GM18498 (cell line): ENCODE data around the gene PLAAT2.
"Not testable (repeated sequence)": the region's sequence is repeated elsewhere in the genome, so short reads cannot be mapped to it uniquely, and the experiment has no call there.

ENCODE experiments used
- ATAC-seq: cut with Tn5 transposase; IDR thresholded peaks from one replicate; pipeline ENCODE4 v1.9.1; 2021; ENCODE audit warnings: mild to moderate bottlenecking, moderate library complexity; ENCODE audit not compliant: unreplicated experiment

The PLAAT2 gene

GRCh38 chr11:63581224-63581623 is 18.0 kb upstream of the PLAAT2 start:
- ATAC-seq = not testable (repeated sequence)

GRCh38 chr11:63578882-63579281 is 15.7 kb upstream of the PLAAT2 start:
- not testable (repeated sequence) for ATAC-seq

GRCh38 chr11:63574856-63575602 is 11.8 kb upstream of the PLAAT2 start:
- no peak for ATAC-seq

- no peak for ATAC-seq
Observed at GRCh38 chr11:63573881-63574855, 11.0 kb upstream of the PLAAT2 start.

GRCh38 chr11:63572026-63572688 is 9.0 kb upstream of the PLAAT2 start:
- ATAC-seq = peak; percentile 47

GRCh38 chr11:63569570-63569969 is 6.4 kb upstream of the PLAAT2 start:
- no peak for ATAC-seq

- peak; percentile 80 for ATAC-seq
Observed at GRCh38 chr11:63567044-63567840, 4.1 kb upstream of the PLAAT2 start.

GRCh38 chr11:63564784-63565350 is 1.7 kb upstream of the PLAAT2 start:
- ATAC-seq = no peak

- peak; percentile 68 for ATAC-seq
Observed at GRCh38 chr11:63564056-63564774, 1.0 kb upstream of the PLAAT2 start.

- ATAC-seq = no peak
Observed at GRCh38 chr11:63560506-63561180, 2.5 kb downstream of the PLAAT2 start.

- ATAC-seq = no peak
Observed at GRCh38 chr11:63558459-63559157, 4.6 kb downstream of the PLAAT2 start.

GRCh38 chr11:63557570-63557969 is 5.6 kb downstream of the PLAAT2 start:
- ATAC-seq = no peak

GRCh38 chr11:63556404-63557013 is 6.7 kb downstream of the PLAAT2 start:
- ATAC-seq = no peak

- no peak for ATAC-seq
Observed at GRCh38 chr11:63554877-63555223, 8.3 kb downstream of the PLAAT2 start.

GRCh38 chr11:63553759-63554158 is 9.4 kb downstream of the PLAAT2 start:
- peak; percentile 74 for ATAC-seq

- ATAC-seq = no peak
Observed at GRCh38 chr11:63552921-63553320, 10.3 kb downstream of the PLAAT2 start.

GRCh38 chr11:63551889-63552266 is 11.3 kb downstream of the PLAAT2 start:
- ATAC-seq = no peak
